Measurements from ENCODE around the gene THRB.

DNA sequence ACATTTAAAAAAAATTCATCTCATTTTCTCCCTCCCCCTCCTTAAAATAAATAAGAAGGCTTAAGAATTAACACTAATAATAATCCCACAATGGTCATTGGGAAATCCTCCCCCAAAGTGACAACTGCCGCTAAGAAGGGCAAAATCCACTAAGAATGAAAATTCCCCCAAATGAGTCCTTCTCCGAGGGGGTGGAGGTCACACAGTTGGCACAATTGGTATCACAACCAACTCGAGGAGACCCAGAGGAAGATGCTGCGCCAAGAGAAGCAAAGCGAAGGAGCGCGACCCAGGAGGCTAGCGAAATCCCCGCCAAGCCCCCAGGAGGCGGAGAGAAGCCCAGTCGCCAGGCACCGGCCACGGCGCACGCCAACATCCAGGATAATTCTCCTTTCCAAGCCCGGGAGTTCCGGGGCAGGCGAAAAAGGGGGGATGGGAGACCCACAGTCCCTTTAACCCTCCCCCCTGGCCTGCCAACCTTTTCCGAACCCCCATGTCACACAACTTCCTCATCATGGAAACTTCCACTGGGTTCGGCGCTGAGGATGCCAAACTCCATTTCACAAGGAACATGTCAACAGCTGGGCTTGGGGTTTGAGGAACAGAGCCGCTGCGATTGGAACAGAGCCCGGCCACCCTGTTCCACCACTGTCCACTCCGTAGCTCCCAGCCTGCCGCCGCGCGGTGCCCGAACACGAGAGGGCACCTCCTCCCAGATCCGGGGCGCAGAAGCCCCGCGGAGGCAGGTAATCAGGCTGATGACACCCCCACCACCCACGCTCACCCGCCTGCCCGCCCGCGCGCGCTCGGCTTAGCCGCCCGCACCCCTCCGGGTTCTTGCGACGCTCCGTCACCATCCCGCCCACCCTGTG lies 668 bp downstream of the THRB start:
- TF ChIP-seq, protein P1, sequence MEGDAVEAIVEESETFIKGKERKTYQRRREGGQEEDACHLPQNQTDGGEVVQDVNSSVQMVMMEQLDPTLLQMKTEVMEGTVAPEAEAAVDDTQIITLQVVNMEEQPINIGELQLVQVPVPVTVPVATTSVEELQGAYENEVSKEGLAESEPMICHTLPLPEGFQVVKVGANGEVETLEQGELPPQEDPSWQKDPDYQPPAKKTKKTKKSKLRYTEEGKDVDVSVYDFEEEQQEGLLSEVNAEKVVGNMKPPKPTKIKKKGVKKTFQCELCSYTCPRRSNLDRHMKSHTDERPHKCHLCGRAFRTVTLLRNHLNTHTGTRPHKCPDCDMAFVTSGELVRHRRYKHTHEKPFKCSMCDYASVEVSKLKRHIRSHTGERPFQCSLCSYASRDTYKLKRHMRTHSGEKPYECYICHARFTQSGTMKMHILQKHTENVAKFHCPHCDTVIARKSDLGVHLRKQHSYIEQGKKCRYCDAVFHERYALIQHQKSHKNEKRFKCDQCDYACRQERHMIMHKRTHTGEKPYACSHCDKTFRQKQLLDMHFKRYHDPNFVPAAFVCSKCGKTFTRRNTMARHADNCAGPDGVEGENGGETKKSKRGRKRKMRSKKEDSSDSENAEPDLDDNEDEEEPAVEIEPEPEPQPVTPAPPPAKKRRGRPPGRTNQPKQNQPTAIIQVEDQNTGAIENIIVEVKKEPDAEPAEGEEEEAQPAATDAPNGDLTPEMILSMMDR (IDR thresholded peaks at IDR 0.05): peak in 6 of 12 donors; percentile 7 to 31 (median 12)
- TF ChIP-seq POLR2A (IDR thresholded peaks at IDR 0.05): no peak

Data from heart left ventricle (tissue), 13 donors.